NCI-H146 treated with DMSO at 0.1 percent for 48 hours (cell line): ENCODE results near the gene KY.

Experiments used
- DNase-seq: peaks from one replicate; lab custom pipeline; 2025; ENCODE audit not compliant: unreplicated experiment; lab: John Stamatoyannopoulos, UW

KY gene

GRCh38 chr3:134622806-134623365 lies 27.9 kb downstream of the KY start:
- no peak for DNase-seq

GRCh38 chr3:134621854-134622253 lies 29.0 kb downstream of the KY start:
- no peak for DNase-seq

- no peak for DNase-seq
Observed at GRCh38 chr3:134620476-134621115, 30.2 kb downstream of the KY start.

- DNase-seq, result no peak
Observed at GRCh38 chr3:134619884-134620445, 30.9 kb downstream of the KY start.

GRCh38 chr3:134619301-134619615 lies 31.6 kb downstream of the KY start:
- DNase-seq, result no peak

GRCh38 chr3:134618478-134619300 lies 32.1 kb downstream of the KY start:
- DNase-seq, result no peak

GRCh38 chr3:134617608-134618477 lies 33.0 kb downstream of the KY start:
- DNase-seq, result no peak

GRCh38 chr3:134615743-134616142 lies 35.1 kb downstream of the KY start:
- no peak for DNase-seq

- DNase-seq, result no peak
Observed at GRCh38 chr3:134614955-134615354, 35.9 kb downstream of the KY start.

GRCh38 chr3:134613006-134613520 lies 37.8 kb downstream of the KY start:
- no peak for DNase-seq

GRCh38 chr3:134611516-134611915 lies 39.3 kb downstream of the KY start:
- no peak for DNase-seq

GRCh38 chr3:134610432-134611385 lies 40.1 kb downstream of the KY start:
- DNase-seq, result no peak

GRCh38 chr3:134609821-134610431 lies 40.9 kb downstream of the KY start:
- no peak for DNase-seq

GRCh38 chr3:134608771-134609435 lies 41.9 kb downstream of the KY start:
- DNase-seq, result no peak

GRCh38 chr3:134608023-134608770 lies 42.6 kb downstream of the KY start:
- DNase-seq, result no peak

GRCh38 chr3:134607054-134608022 lies 43.5 kb downstream of the KY start:
- DNase-seq, result no peak
